Placental pericyte (primary cell): Measurements from ENCODE around the gene OR2L5. TPM values are rescaled to one million over a fixed set of nuclear protein-coding genes. Genes with fewer than 3 reads are reported as not detected.

Experiments
- small RNA-seq: library from RNA; depleted of rRNA; stranded (forward); fragments of <200 nt; gene quantifications from one replicate; pipeline ENCODE3, GENCODE V24; 2012; ENCODE audit warnings: low replicate concordance
- total RNA-seq: library from RNA; depleted of rRNA; stranded (reverse); fragments of >200 nt; gene quantifications from 2 replicates; pipeline ENCODE4 v1.2.3, GENCODE V29; 2012

OR2L5 gene
- total RNA-seq: not detected in 2 replicates

DNA sequence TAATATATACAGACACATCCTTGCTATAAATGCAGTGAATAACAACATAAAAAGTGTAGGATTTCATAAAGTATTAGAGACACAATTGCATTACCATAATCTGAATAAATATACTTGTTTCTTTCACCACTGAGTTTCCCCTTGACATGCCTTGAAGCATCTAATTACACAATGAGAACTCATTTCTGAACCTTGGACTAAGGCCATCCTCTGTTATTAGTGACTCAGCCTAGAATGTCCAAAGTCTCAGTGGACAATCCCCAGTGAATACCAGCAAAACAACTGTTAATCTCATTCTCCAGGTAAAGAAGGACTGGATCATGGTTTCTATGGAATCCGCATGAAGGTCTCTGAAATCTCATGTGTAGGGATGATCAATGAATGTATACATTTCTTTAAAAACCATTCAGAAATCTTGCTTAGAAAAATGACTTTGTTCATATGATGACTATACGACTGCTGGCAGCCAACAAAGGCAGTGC lies at the start of gene OR2L5:
OR2L5 (plus strand) TSS at position 432 of the 482 bp plus-strand sequence. CDS start 8,288 bp downstream, outside the sequence.

DNA sequence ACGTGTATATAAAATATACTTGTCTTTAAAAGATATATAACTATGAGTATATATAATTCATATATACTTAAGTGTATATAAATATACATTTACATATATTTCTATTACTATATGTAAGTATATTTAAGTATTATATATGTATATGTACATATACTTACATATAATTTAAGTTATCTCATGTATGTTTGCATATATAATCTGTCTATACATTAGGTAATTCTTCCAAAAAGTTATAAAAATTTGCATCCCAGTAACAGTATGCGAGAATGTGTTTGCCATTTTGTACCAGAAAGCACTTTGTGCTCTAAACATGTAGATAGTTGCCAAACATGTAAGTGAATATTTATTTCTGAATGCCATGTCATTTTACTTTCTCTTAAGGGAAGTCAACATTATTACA lies 48.5 kb upstream of the OR2L5 start, which contains the start of gene OR2AK2:
OR2AK2 (plus strand) TSS at position 301 of the 400 bp plus-strand sequence. CDS start 144 bp downstream, outside the sequence.

GRCh38 chr1:248029770-248030169 lies 16.3 kb downstream of the OR2L5 start, which contains the start of gene OR2L2:
Gene OR2L2 (plus strand): TSS chr1:248030070. CDS start chr1:248038268, 8,198 bp downstream.

DNA sequence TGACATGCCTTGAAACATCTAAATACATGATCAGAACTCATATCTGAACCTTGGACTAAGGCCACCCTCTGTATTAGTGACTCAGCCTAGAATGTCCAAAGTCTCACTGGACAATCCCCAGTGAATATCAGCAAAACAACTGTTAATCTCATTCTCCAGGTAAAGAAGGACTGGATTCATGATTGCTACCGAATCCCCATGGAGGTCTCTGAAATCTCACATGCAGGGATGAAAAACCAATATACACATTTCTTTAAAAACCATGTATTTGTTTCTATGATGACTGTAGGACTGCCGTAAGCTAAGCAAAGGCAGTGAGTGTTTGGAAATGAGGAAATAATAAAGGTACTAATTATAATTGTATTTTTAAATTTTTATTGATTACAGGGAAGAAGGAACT lies 33.1 kb downstream of the OR2L5 start, which contains the start of gene OR2L3:
OR2L3 (plus strand) TSS at position 301 of the 400 bp plus-strand sequence. CDS start 13,846 bp downstream, outside the sequence.

Small RNA genes lying within 50 kb of the gene (small RNA-seq; reads per million reads assigned to genes)
- not detected for gene RF00019

Other genes with a start within 250 kb of the OR2L5 start
- not detected in 2 replicates for gene OR14A16, start 189.5 kb upstream of the OR2L5 start, total RNA-seq
- not detected in 2 replicates for gene OR11L1, start 171.8 kb upstream of the OR2L5 start, total RNA-seq
- gene TRIM58, start 156.5 kb upstream of the OR2L5 start, total RNA-seq: 2.7 and 5.9 TPM in 2 replicates
- 1.4 and 1.8 TPM in 2 replicates for gene OR2W3, start 118.1 kb upstream of the OR2L5 start, total RNA-seq
- gene OR2T8, start 93.4 kb upstream of the OR2L5 start, total RNA-seq: 0.22 TPM in 1 of 2 replicates, not detected in the other
- not detected in 2 replicates for gene OR2AJ1, start 88.8 kb upstream of the OR2L5 start, total RNA-seq
- gene OR2L8, start 64.8 kb upstream of the OR2L5 start, total RNA-seq: 0.43 TPM in 1 of 2 replicates, not detected in the other
- gene OR2AK2, start 48.4 kb upstream of the OR2L5 start, total RNA-seq: not detected in 2 replicates
- not detected in 2 replicates for gene OR2L2, start 16.4 kb downstream of the OR2L5 start, total RNA-seq
- gene OR2L3, start 33.2 kb downstream of the OR2L5 start, total RNA-seq: not detected in 2 replicates
- gene OR2L13, start 81.5 kb downstream of the OR2L5 start, total RNA-seq: not detected in 2 replicates
- gene OR2M5, start 131.5 kb downstream of the OR2L5 start, total RNA-seq: not detected in 2 replicates
- gene OR2M2, start 161.2 kb downstream of the OR2L5 start, total RNA-seq: not detected in 2 replicates
- under 0.01 TPM in 1 of 2 replicates, not detected in the other for gene OR2M3, start 183.6 kb downstream of the OR2L5 start, total RNA-seq
- not detected in 2 replicates for gene OR2M4, start 217.8 kb downstream of the OR2L5 start, total RNA-seq